Measurements from ENCODE around the gene CELA1. TPM values are rescaled to one million over a fixed set of nuclear protein-coding genes. Genes with fewer than 3 reads are reported as not detected.

The CELA1 gene
- total RNA-seq, 1 experiment from 2014 or later = not detected

DNA sequence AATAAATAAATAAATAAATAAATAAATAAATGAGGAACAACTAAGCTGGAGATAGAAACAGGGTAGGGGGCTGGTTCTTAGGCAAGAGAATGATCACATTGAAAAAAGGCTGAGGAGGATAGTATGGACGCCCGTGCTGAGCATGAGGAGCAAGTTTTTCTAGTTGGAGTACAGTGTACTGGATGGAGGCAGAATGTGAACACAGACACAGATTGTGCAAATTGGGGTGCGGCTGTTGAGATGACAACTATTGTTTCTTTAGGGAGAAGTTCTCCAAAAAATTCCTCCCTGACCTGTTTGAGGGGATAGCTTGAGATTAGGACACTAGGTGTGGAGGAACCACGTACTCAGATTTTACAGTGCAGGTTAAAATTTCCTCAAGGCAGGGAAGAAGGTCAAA, 21.5 kb downstream of the CELA1 start:
- Histone ChIP-seq H3K36me3 (ENCODE audit: control insufficient read depth in 1 of 2, insufficient read depth in 2 of 2, low read length in 2 of 2) (no peaks in the 10 kb centered on the region), H3K4me1 (ENCODE audit: control insufficient read depth in 1 of 2, insufficient read depth in 2 of 2, low read length in 2 of 2) (no peaks in the 10 kb centered on the region), H2AFZ (ENCODE audit: low read depth, low read length, poor library complexity, severe bottlenecking) (no peak overlapping the region), H3K27ac (ENCODE audit: low read depth, low read length) (no peak overlapping the region), H4K20me1 (ENCODE audit: insufficient read depth) (no peaks in the 10 kb centered on the region), H3K4me2 (ENCODE audit: low read length) (no peak overlapping the region), H3K9ac (ENCODE audit: low read length) (no peak overlapping the region), H3K4me3 (replicated peaks in 1 of 2; ENCODE audit: low read depth in 1 of 2, low read length in 2 of 2) (no peak overlapping the region), H3K9me2 (ENCODE audit: insufficient read depth) (no peaks in the 10 kb centered on the region), H3K79me2 (ENCODE audit: insufficient read depth, low read length) (no peaks in the 10 kb centered on the region), H3K9me3 (ENCODE audit: control insufficient read depth in 1 of 2, insufficient read depth in 1 of 2, low read depth in 1 of 2, low read length in 2 of 2) (no peaks in the 10 kb centered on the region), H3K27me3 (ENCODE audit: insufficient read depth, low read length) (no peaks in the 10 kb centered on the region)
- DNase-seq (ENCODE audit: low read depth, low spot score) = no peak
- intact Hi-C loops (cut with micrococcal nuclease) = no loop called here
- ChIA-PET POLR2A (no interaction called here), RAD21 (ENCODE audit: low non-redundant PET in 1 of 2, low total read pairs in 2 of 2, uncharacterized antibody in 2 of 2, unreplicated experiment in 2 of 2) (no interaction called here), CTCF (interaction anchor here (0.7 kb wide), 1 partner anchor 17 kb away, joined by 3 read pairs; no protein-coding TSS in a partner anchor)
- TF ChIP-seq CBX3 (IDR thresholded peaks at IDR 0.05; ENCODE audit: low read depth) = no peak
- no peak for ATAC-seq
- BruUV-seq (replicated peaks) = no TSS peak

GRCh38 chr12:51323966-51324895, 22.2 kb downstream of the CELA1 start, which contains the start of gene BIN2:
BIN2 (minus strand) TSS chr12:51324174; CDS start chr12:51324102, 72 bp downstream.
- intact Hi-C loops (cut with micrococcal nuclease) = no loop called here
- no peaks in the 10 kb centered on the region for H3K9me3 ChIP-seq (ENCODE audit: control insufficient read depth in 1 of 2, insufficient read depth in 1 of 2, low read depth in 1 of 2, low read length in 2 of 2)
- no peaks in the 10 kb centered on the region for H3K27me3 ChIP-seq (ENCODE audit: insufficient read depth, low read length)
- POLR2A ChIA-PET = no interaction called here
- CTCF ChIA-PET = interaction anchor here (0.7 kb wide), 1 partner anchor 17 kb away, joined by 3 read pairs; no protein-coding TSS in a partner anchor
- no peaks in the 10 kb centered on the region for H3K4me1 ChIP-seq (ENCODE audit: control insufficient read depth in 1 of 2, insufficient read depth in 2 of 2, low read length in 2 of 2)
- no TSS peak for BruUV-seq (replicated peaks)
- H3K27ac ChIP-seq (ENCODE audit: low read depth, low read length) = no peak within 1 kb of the TSS
- no peak for DNase-seq (ENCODE audit: low read depth, low spot score)
- H3K4me2 ChIP-seq (ENCODE audit: low read length) = no peak within 1 kb of the TSS
- ATAC-seq = no peak
- no peaks in the 10 kb centered on the region for H3K9me2 ChIP-seq (ENCODE audit: insufficient read depth)
- H3K79me2 ChIP-seq (ENCODE audit: insufficient read depth, low read length) = no peaks in the 10 kb centered on the region
- H3K36me3 ChIP-seq (ENCODE audit: control insufficient read depth in 1 of 2, insufficient read depth in 2 of 2, low read length in 2 of 2) = no peaks in the 10 kb centered on the region
- H2AFZ ChIP-seq (ENCODE audit: low read depth, low read length, poor library complexity, severe bottlenecking) = no peak within 1 kb of the TSS
- no peaks in the 10 kb centered on the region for H4K20me1 ChIP-seq (ENCODE audit: insufficient read depth)
- no peak within 1 kb of the TSS for H3K4me3 ChIP-seq (replicated peaks in 1 of 2; ENCODE audit: low read depth in 1 of 2, low read length in 2 of 2)
- TF ChIP-seq, protein P1, sequence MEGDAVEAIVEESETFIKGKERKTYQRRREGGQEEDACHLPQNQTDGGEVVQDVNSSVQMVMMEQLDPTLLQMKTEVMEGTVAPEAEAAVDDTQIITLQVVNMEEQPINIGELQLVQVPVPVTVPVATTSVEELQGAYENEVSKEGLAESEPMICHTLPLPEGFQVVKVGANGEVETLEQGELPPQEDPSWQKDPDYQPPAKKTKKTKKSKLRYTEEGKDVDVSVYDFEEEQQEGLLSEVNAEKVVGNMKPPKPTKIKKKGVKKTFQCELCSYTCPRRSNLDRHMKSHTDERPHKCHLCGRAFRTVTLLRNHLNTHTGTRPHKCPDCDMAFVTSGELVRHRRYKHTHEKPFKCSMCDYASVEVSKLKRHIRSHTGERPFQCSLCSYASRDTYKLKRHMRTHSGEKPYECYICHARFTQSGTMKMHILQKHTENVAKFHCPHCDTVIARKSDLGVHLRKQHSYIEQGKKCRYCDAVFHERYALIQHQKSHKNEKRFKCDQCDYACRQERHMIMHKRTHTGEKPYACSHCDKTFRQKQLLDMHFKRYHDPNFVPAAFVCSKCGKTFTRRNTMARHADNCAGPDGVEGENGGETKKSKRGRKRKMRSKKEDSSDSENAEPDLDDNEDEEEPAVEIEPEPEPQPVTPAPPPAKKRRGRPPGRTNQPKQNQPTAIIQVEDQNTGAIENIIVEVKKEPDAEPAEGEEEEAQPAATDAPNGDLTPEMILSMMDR (IDR thresholded peaks at IDR 0.05 in 2 of 3, conservative IDR thresholded peaks at IDR 0.05 in 1 of 3; ENCODE audit: borderline replicate concordance in 1 of 3, insufficient read depth in 1 of 3, low read depth in 2 of 3, low read length in 2 of 3) = no peak
- TF ChIP-seq RAD21 (IDR thresholded peaks at IDR 0.05; ENCODE audit: low read depth) (no peak), CBX3 (IDR thresholded peaks at IDR 0.05; ENCODE audit: low read depth) (no peak), ZFX (IDR thresholded peaks at IDR 0.05) (no peak), ELF1 (IDR thresholded peaks at IDR 0.05; ENCODE audit: borderline replicate concordance, low read depth) (no peak), REST (IDR thresholded peaks at IDR 0.05; ENCODE audit: low read depth) (no peak), MAX (IDR thresholded peaks at IDR 0.05) (no peak)
- H3K9ac ChIP-seq (ENCODE audit: low read length) = no peak within 1 kb of the TSS
- RAD21 ChIA-PET (ENCODE audit: low non-redundant PET in 1 of 2, low total read pairs in 2 of 2, uncharacterized antibody in 2 of 2, unreplicated experiment in 2 of 2) = no interaction called here
